CD14-positive monocyte (primary cell): ENCODE results near the gene TBCK. TPM values are rescaled to one million over a fixed set of nuclear protein-coding genes. Genes with fewer than 3 reads are reported as not detected.

Experiments
- DNase-seq, 3 donors: peaks; one replicate each; pipeline ENCODE4 v3.0.0-alpha.2; 2011 to 2022
- H2AFZ ChIP-seq: 2 replicates; pipeline ENCODE4 v1.6.0; 2012; ENCODE audit warnings: mild to moderate bottlenecking, low read depth, low read length, inconsistent platforms; ENCODE audit not compliant: insufficient read depth, poor library complexity, severe bottlenecking
- H3K27ac ChIP-seq, 2 donors: 1 replicate in 1 of 2; 2 replicates in 1 of 2; pipeline ENCODE4 v1.5.1; 2012 to 2013; ENCODE audit warnings: low read length in 2 of 2, control low read depth in 1 of 2, inconsistent platforms in 1 of 2, low read depth in 1 of 2, mild to moderate bottlenecking in 1 of 2
- H3K27me3 ChIP-seq, 2 donors: one replicate each; pipeline versions ENCODE4 v1.6.0 to v1.6.1; 2011 to 2013; ENCODE audit warnings: low read length in 2 of 2; ENCODE audit not compliant: control insufficient read depth in 2 of 2, insufficient read depth in 2 of 2
- H3K36me3 ChIP-seq, 2 donors: replicated peaks in 1 of 2; 1 replicate in 1 of 2; 2 replicates in 1 of 2; pipeline versions ENCODE4 v1.5.1 to v1.6.1; 2012 to 2013; ENCODE audit warnings: low read length in 2 of 2, control low read depth in 1 of 2, inconsistent platforms in 1 of 2, mild to moderate bottlenecking in 1 of 2; ENCODE audit not compliant: insufficient read depth in 2 of 2, control insufficient read depth in 1 of 2
- H3K4me1 ChIP-seq, 2 donors: 1 replicate in 1 of 2; 2 replicates in 1 of 2; pipeline versions ENCODE4 v1.5.1 to v1.6.1; 2012 to 2013; ENCODE audit warnings: low read length in 2 of 2, control low read depth in 1 of 2, inconsistent platforms in 1 of 2, mild to moderate bottlenecking in 1 of 2, moderate library complexity in 1 of 2; ENCODE audit not compliant: insufficient read depth in 2 of 2, control insufficient read depth in 1 of 2
- H3K4me2 ChIP-seq: replicated peaks from 2 replicates; pipeline ENCODE3; 2012; ENCODE audit warnings: low read length, moderate library complexity, mild to moderate bottlenecking; ENCODE audit not compliant: poor library complexity, severe bottlenecking; ENCODE audit errors: extremely low read depth
- H3K4me3 ChIP-seq, 3 experiments: fragments of 200-600 bp in 1 of 3; sonication (generic) in 1 of 3; replicated peaks in 1 of 3; 1 replicate in 2 of 3; 2 replicates in 1 of 3; pipeline ENCODE4 v1.5.1; 2011 to 2013; ENCODE audit warnings: low read length in 3 of 3, mild to moderate bottlenecking in 3 of 3, control low read depth in 2 of 3, low read depth in 2 of 3, inconsistent platforms in 1 of 3, moderate library complexity in 1 of 3
- H3K79me2 ChIP-seq: 2 replicates; pipeline ENCODE4 v1.6.0; 2012; ENCODE audit warnings: mild to moderate bottlenecking, control low read depth, inconsistent platforms, low read length, moderate library complexity; ENCODE audit not compliant: insufficient read depth
- H3K9ac ChIP-seq: 2 replicates; pipeline ENCODE4 v1.6.0; 2017; ENCODE audit warnings: low read length, mild to moderate bottlenecking; ENCODE audit not compliant: insufficient read depth, poor library complexity, severe bottlenecking
- H3K9me3 ChIP-seq, 2 donors: replicated peaks in 1 of 2; 1 replicate in 1 of 2; 2 replicates in 1 of 2; pipeline versions ENCODE4 v1.5.1 to v1.6.1; 2012 to 2013; ENCODE audit warnings: low read length in 2 of 2, control low read depth in 1 of 2; ENCODE audit not compliant: control insufficient read depth in 1 of 2, insufficient read depth in 1 of 2
- H4K20me1 ChIP-seq: 2 replicates; pipeline ENCODE4 v1.6.0; 2012; ENCODE audit warnings: mild to moderate bottlenecking, low read length, control low read depth, moderate library complexity; ENCODE audit not compliant: insufficient read depth
- H3K27ac Mint-ChIP-seq, 7 donors: one replicate each; pipeline ENCODE4 v1.8.0; 2020; ENCODE audit warnings: mild to moderate bottlenecking in 7 of 7, mixed read lengths in 7 of 7, moderate library complexity in 6 of 7, inconsistent platforms in 2 of 7
- H3K27me3 Mint-ChIP-seq, 3 donors: one replicate each; pipeline ENCODE4 v1.8.0; 2021 to 2022; ENCODE audit warnings: low read depth in 3 of 3, mild to moderate bottlenecking in 3 of 3, mixed read lengths in 3 of 3, moderate library complexity in 3 of 3, inconsistent platforms in 1 of 3
- H3K36me3 Mint-ChIP-seq, 2 donors: one replicate each; pipeline ENCODE4 v1.8.0; 2020; ENCODE audit warnings: mixed read lengths in 2 of 2, inconsistent platforms in 1 of 2, mild to moderate bottlenecking in 1 of 2
- H3K4me1 Mint-ChIP-seq: one replicate; pipeline ENCODE4 v1.8.0; 2020; ENCODE audit warnings: mild to moderate bottlenecking, mixed read lengths
- H3K4me3 Mint-ChIP-seq, 2 donors: one replicate each; pipeline ENCODE4 v1.8.0; 2020; ENCODE audit warnings: mild to moderate bottlenecking in 2 of 2, mixed read lengths in 2 of 2, moderate library complexity in 1 of 2
- H3K9me3 Mint-ChIP-seq, 7 donors: one replicate each; pipeline ENCODE4 v1.8.0; 2020 to 2022; ENCODE audit warnings: mixed read lengths in 7 of 7, mild to moderate bottlenecking in 6 of 7, moderate library complexity in 6 of 7, inconsistent platforms in 2 of 7
- WGBS: methylation state at CpG from one replicate; pipeline ENCODE4 v1.1.5; 2013; ENCODE audit warnings: missing lambda C conversion rate; ENCODE audit not compliant: insufficient coverage; 5-methylcytosine and 5-hydroxymethylcytosine counted together
- intact Hi-C, 2 donors: fragments of 100-400 bp; cut with micrococcal nuclease; formaldehyde crosslinking; loops; one replicate each; pipeline versions ENCODE4 v1.15.0 to v1.15.1; 2023
- polyA plus RNA-seq, 3 donors: library from polyadenylated mRNA; depleted of rRNA in 1 of 3; unstranded in 2 of 3; stranded (reverse) in 1 of 3; fragments of 300-500 nt in 2 of 3; fragments of >200 nt in 1 of 3; fragmentation: Illumina TruSeq in 2 of 3; gene quantifications; 1 replicate in 2 of 3; 2 replicates in 1 of 3; pipeline ENCODE4 v1.2.3, GENCODE V29; 2012 to 2021
- TF ChIP-seq, protein P1 (sequence below): fragments of 200-600 bp; IDR thresholded peaks from one replicate; pipeline ENCODE4 v1.8.0; 2022; ENCODE audit warnings: antibody characterized with exemption, mild to moderate bottlenecking

TBCK gene
- polyA plus RNA-seq, 3 donors: 8.0 to 14.0 (median 12.5) TPM

DNA sequence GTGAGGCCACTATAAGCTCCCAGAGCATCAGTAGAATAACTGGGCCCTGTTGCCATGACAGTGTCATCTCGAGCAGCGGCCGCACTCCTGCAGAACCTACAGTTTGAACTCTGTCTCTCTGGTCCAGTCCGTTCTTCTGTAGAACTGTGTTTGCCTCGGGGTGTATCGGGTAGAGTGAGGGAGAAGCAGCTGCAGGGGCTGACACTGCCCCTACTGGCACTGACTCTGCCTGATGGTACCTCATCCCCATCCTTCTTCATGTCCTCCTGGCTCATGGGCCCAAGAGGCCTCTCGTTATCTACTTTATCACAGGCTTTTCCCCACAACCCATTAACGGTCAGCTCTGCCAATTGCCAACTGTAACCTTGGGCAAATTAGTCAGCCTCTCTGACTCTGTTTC lies 324.3 kb downstream of the TBCK start:
- Mint-ChIP-seq H3K27me3 (no peaks in the 10 kb centered on the region), H3K4me1 (no peaks in the 10 kb centered on the region), H3K4me3 (no peak overlapping the region), H3K36me3 (no peaks in the 10 kb centered on the region), H3K27ac (no peak overlapping the region), H3K9me3 (peaks cover 0 to 9% (median 5%) of the 10 kb centered on the region in 7 donors)
- Histone ChIP-seq H2AFZ (no peak overlapping the region), H3K27me3 (no peaks in the 10 kb centered on the region), H3K4me2 (no peak overlapping the region), H4K20me1 (no peaks in the 10 kb centered on the region), H3K4me3 (no peak overlapping the region), H3K27ac (no peak overlapping the region), H3K9me3 (peaks cover 0 to 4% of the 10 kb centered on the region in 2 donors), H3K4me1 (no peaks in the 10 kb centered on the region), H3K36me3 (no peaks in the 10 kb centered on the region), H3K79me2 (no peaks in the 10 kb centered on the region), H3K9ac (no peak overlapping the region)
- no peak for DNase-seq
- TF ChIP-seq, protein P1, sequence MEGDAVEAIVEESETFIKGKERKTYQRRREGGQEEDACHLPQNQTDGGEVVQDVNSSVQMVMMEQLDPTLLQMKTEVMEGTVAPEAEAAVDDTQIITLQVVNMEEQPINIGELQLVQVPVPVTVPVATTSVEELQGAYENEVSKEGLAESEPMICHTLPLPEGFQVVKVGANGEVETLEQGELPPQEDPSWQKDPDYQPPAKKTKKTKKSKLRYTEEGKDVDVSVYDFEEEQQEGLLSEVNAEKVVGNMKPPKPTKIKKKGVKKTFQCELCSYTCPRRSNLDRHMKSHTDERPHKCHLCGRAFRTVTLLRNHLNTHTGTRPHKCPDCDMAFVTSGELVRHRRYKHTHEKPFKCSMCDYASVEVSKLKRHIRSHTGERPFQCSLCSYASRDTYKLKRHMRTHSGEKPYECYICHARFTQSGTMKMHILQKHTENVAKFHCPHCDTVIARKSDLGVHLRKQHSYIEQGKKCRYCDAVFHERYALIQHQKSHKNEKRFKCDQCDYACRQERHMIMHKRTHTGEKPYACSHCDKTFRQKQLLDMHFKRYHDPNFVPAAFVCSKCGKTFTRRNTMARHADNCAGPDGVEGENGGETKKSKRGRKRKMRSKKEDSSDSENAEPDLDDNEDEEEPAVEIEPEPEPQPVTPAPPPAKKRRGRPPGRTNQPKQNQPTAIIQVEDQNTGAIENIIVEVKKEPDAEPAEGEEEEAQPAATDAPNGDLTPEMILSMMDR: no peak
- 91% methylated on average over 6 of the region's 8 CpGs for WGBS
- intact Hi-C loops: no loop called here

Other genes with a start within 250 kb of the TBCK start
- 10 to 100 TPM; 15.2 to 65.6 (median 56.1) TPM for gene AIMP1, start 341 bp upstream of the TBCK start, polyA plus RNA-seq
- not detected for gene GIMD1, start 52.6 kb upstream of the TBCK start, polyA plus RNA-seq